Transverse colon (tissue), 4 donors: ENCODE measurements around the gene KY.

Experiments
- POLR2A ChIP-seq: fragments of 450-650 bp; IDR thresholded peaks from one replicate; pipeline ENCODE4 v1.6.1; 2016; ENCODE audit warnings: antibody characterized with exemption, mild to moderate bottlenecking, moderate library complexity
- POLR2AphosphoS5 ChIP-seq, 3 donors: sonication (generic); formaldehyde crosslinking; IDR thresholded peaks; one replicate each; pipeline ENCODE4 v1.6.1; 2016; ENCODE audit warnings: antibody characterized with exemption in 3 of 3
- TF ChIP-seq, protein P1 (sequence below), 5 experiments: fragments of 200-600 bp in 3 of 5; fragments of 450-650 bp in 2 of 5; sonication (generic) in 3 of 5; IDR thresholded peaks; 1 replicate in 2 of 5; 2 replicates in 3 of 5; pipeline ENCODE4 v1.5.1; 2016 to 2017; ENCODE audit warnings: antibody characterized with exemption in 5 of 5, inconsistent platforms in 3 of 5, mild to moderate bottlenecking in 2 of 5, moderate library complexity in 1 of 5

DNA sequence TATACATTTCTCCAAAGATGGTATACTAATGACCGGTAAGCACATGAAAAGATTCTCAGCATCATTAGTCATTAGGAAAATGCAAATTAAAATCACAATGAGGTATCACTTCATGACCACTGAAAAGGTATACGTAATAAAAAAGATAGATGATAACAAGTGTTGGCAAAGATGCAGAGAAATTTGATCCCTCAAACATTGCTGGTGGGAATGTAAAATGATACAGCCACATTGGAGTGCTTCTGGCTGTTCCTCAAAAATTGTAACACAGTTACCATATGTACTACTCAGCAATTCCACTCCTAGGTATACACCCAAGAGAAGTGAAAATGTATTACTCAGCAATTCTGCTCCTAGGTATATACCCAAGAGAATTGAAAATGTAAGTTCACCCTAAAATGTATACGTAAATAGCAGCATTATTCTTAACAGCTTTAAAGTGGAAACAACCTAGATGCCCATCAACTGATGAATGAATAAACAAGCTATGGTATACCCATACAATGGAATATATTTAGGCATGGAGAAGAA is 25.0 kb upstream of the KY start:
- TF ChIP-seq POLR2A = no peak
- TF ChIP-seq, protein P1, sequence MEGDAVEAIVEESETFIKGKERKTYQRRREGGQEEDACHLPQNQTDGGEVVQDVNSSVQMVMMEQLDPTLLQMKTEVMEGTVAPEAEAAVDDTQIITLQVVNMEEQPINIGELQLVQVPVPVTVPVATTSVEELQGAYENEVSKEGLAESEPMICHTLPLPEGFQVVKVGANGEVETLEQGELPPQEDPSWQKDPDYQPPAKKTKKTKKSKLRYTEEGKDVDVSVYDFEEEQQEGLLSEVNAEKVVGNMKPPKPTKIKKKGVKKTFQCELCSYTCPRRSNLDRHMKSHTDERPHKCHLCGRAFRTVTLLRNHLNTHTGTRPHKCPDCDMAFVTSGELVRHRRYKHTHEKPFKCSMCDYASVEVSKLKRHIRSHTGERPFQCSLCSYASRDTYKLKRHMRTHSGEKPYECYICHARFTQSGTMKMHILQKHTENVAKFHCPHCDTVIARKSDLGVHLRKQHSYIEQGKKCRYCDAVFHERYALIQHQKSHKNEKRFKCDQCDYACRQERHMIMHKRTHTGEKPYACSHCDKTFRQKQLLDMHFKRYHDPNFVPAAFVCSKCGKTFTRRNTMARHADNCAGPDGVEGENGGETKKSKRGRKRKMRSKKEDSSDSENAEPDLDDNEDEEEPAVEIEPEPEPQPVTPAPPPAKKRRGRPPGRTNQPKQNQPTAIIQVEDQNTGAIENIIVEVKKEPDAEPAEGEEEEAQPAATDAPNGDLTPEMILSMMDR (IDR thresholded peaks at IDR 0.05) = no peak
- TF ChIP-seq POLR2AphosphoS5 (IDR thresholded peaks at IDR 0.05) = no peak
